DND-41 (cell line): ENCODE results near the gene SWAP70.

Experiments used
- ATAC-seq: fragments of 200-7000 bp; cut with Tn5 transposase; 3 replicates; pipeline ENCODE4 v1.9.1; 2021; ENCODE audit warnings: low read depth; ENCODE audit not compliant: insufficient read depth
- DNase-seq: peaks from one replicate; pipeline ENCODE4 v3.0.0-alpha.2; 2020
- H2AFZ ChIP-seq: 2 replicates; pipeline ENCODE4 v1.6.0; 2012; ENCODE audit warnings: low read depth, low read length
- H3K27ac ChIP-seq: 2 replicates; pipeline ENCODE4 v1.5.1; 2012; ENCODE audit warnings: low read length, inconsistent platforms
- H3K27me3 ChIP-seq: fragments of 200-600 bp; sonication (generic); 2 replicates; pipeline ENCODE4 v1.6.0; 2012; ENCODE audit warnings: low read length, mild to moderate bottlenecking, inconsistent platforms; ENCODE audit not compliant: insufficient read depth, poor library complexity
- H3K36me3 ChIP-seq: 2 replicates; pipeline ENCODE4 v1.5.1; 2012; ENCODE audit warnings: low read length, inconsistent platforms; ENCODE audit not compliant: insufficient read depth
- H3K4me1 ChIP-seq: 2 replicates; pipeline ENCODE4 v1.5.1; 2012; ENCODE audit warnings: mild to moderate bottlenecking, low read length; ENCODE audit not compliant: insufficient read depth
- H3K4me2 ChIP-seq: 2 replicates; pipeline ENCODE4 v1.6.0; 2012; ENCODE audit warnings: mild to moderate bottlenecking, moderate library complexity, low read length, inconsistent platforms; ENCODE audit not compliant: insufficient read depth
- H3K4me3 ChIP-seq, 2 experiments: fragments of 200-600 bp in 1 of 2; shearing (Covaris generic) in 1 of 2; 2 replicates each; pipeline ENCODE4 v1.5.1; 2012 to 2016; ENCODE audit warnings: inconsistent platforms in 2 of 2, low read length in 2 of 2, mild to moderate bottlenecking in 2 of 2, low read depth in 1 of 2, moderate library complexity in 1 of 2
- H3K79me2 ChIP-seq: 2 replicates; pipeline ENCODE4 v1.6.0; 2012; ENCODE audit warnings: low read length, inconsistent platforms; ENCODE audit not compliant: insufficient read depth
- H3K9ac ChIP-seq: 2 replicates; pipeline ENCODE4 v1.6.0; 2012; ENCODE audit warnings: low read depth, mild to moderate bottlenecking, inconsistent platforms, low read length, moderate library complexity
- H3K9me3 ChIP-seq: 2 replicates; pipeline ENCODE4 v1.5.1; 2012; ENCODE audit warnings: low read length, moderate library complexity, mild to moderate bottlenecking, inconsistent platforms; ENCODE audit not compliant: insufficient read depth, severe bottlenecking
- H4K20me1 ChIP-seq: 2 replicates; pipeline ENCODE4 v1.6.0; 2012; ENCODE audit warnings: low read length; ENCODE audit not compliant: insufficient read depth
- CTCF ChIP-seq: IDR thresholded peaks from 2 replicates; pipeline ENCODE4 v1.5.1; 2012; ENCODE audit warnings: borderline replicate concordance, low read length, moderate library complexity, mild to moderate bottlenecking; ENCODE audit not compliant: poor library complexity, severe bottlenecking; ENCODE audit errors: extremely low read depth
- EZH2 ChIP-seq: IDR thresholded peaks from 3 replicates; pipeline ENCODE4 v1.6.1; 2012; ENCODE audit warnings: borderline replicate concordance, low read depth, mild to moderate bottlenecking, moderate library complexity, low read length, inconsistent platforms; ENCODE audit not compliant: severe bottlenecking

SWAP70 gene

DNA sequence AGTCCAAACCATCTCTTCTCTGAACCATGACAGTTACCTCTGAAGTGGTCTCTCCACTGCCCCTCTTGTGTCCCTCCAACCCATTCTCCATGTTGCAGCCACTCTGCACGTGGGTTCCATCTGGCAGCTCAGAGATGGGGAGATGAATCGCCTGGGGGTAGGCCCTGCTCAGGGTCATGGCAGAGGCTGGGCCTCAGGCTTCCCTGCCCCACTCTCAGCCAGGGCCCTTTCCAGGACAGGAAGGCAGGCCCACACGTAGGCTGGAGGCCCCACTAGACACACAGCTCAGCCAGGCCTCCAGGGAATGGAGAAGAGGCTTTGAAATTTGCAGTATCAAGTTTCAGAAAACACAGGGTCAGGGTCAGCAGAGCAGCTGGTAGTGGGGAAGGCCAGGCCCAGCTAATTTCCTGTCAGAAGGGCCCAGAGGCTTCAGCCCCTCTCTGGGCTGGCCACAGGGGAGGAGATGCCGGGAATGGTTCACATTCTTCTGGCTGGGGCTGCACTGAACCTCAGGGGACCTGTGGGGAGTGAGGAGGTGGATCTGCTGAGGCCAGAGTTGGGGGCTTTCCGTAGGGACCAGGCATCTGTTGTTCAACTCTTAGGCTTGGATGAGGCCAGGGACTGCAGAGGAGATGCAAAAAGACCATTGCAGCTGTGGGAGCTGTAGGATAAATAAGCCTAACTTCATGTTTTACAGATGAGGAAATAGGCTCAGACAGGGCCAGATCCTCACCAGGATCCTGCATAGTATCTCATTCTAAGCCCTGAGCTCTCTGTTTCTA, 101.6 kb downstream of the SWAP70 start:
- no peak for TF ChIP-seq CTCF
- no peak for TF ChIP-seq EZH2
- Histone ChIP-seq H3K79me2 (no peaks in the 10 kb centered on the region), H3K4me2 (no peak overlapping the region), H3K27me3 (no peaks in the 10 kb centered on the region), H3K4me1 (peaks cover under 1% of the 10 kb centered on the region; the same call in 1 of the 2 replicates), H3K4me3 (no peak overlapping the region), H3K9ac (no peak overlapping the region), H3K9me3 (no peaks in the 10 kb centered on the region), H4K20me1 (no peaks in the 10 kb centered on the region), H2AFZ (no peak overlapping the region), H3K27ac (no peak overlapping the region), H3K36me3 (no peaks in the 10 kb centered on the region)
- DNase-seq (no peak), ATAC-seq (no peak)

GRCh38 chr11:9769621-9770020, 105.7 kb downstream of the SWAP70 start:
- no peak overlapping the region for H3K9ac ChIP-seq
- no peaks in the 10 kb centered on the region for H3K79me2 ChIP-seq
- H4K20me1 ChIP-seq = no peaks in the 10 kb centered on the region
- ATAC-seq (no peak), DNase-seq (no peak)
- H3K4me3 ChIP-seq = no peak overlapping the region
- H3K4me1 ChIP-seq = no peaks in the 10 kb centered on the region
- no peaks in the 10 kb centered on the region for H3K9me3 ChIP-seq
- H3K36me3 ChIP-seq = no peaks in the 10 kb centered on the region
- TF ChIP-seq CTCF = no peak
- TF ChIP-seq EZH2 = no peak
- H3K27me3 ChIP-seq = no peaks in the 10 kb centered on the region
- H3K4me2 ChIP-seq = no peak overlapping the region
- no peak overlapping the region for H3K27ac ChIP-seq
- no peak overlapping the region for H2AFZ ChIP-seq

DNA sequence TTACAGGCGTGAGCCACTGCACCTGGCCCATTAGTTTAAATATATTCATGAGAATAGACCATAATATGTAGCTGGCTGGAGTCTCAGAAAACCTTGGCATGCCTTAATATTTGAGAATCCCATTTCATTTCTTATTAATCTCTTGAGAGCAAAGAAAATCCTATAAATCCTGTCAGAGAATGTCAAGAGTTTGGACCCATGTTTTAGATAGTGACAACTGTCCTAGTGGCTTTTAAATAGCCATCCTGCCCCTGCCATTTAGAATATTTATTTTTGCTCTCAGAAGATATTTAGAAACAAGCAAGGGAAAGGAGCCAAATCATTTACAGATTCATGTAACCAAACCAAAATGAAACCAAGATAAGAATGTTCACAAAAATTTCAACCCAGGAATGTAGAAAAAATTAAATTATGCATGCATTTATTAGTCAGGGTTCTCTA, 107.2 kb downstream of the SWAP70 start:
- Histone ChIP-seq H3K36me3 (no peaks in the 10 kb centered on the region), H3K4me2 (no peak overlapping the region), H3K9me3 (no peaks in the 10 kb centered on the region), H2AFZ (no peak overlapping the region), H4K20me1 (no peaks in the 10 kb centered on the region), H3K4me3 (no peak overlapping the region), H3K79me2 (no peaks in the 10 kb centered on the region), H3K27ac (no peak overlapping the region), H3K4me1 (no peaks in the 10 kb centered on the region), H3K9ac (no peak overlapping the region), H3K27me3 (no peaks in the 10 kb centered on the region)
- no peak for TF ChIP-seq EZH2
- TF ChIP-seq CTCF = no peak
- DNase-seq = no peak
- ATAC-seq = no peak
